GM18907 (cell line): ENCODE data around the gene ALS2CL.

Experiments
- ATAC-seq: cut with Tn5 transposase; IDR thresholded peaks from one replicate; pipeline ENCODE4 v1.9.1; 2021; ENCODE audit warnings: mild to moderate bottlenecking, moderate library complexity; ENCODE audit not compliant: unreplicated experiment

The ALS2CL gene

GRCh38 chr3:46667061-46667621 lies 26.3 kb downstream of the ALS2CL start:
- ATAC-seq: no peak

- ATAC-seq: no peak
Observed at GRCh38 chr3:46666453-46666845, 27.0 kb downstream of the ALS2CL start.

GRCh38 chr3:46665763-46666452 lies 27.6 kb downstream of the ALS2CL start:
- no peak for ATAC-seq

- no peak for ATAC-seq
Observed at GRCh38 chr3:46664971-46665762, 28.3 kb downstream of the ALS2CL start.

GRCh38 chr3:46664188-46664970 lies 29.1 kb downstream of the ALS2CL start:
- ATAC-seq: no peak

- no peak for ATAC-seq
Observed at GRCh38 chr3:46663591-46664135, 29.8 kb downstream of the ALS2CL start.

- no peak for ATAC-seq
Observed at GRCh38 chr3:46662771-46663551, 30.5 kb downstream of the ALS2CL start.

GRCh38 chr3:46661776-46662766 lies 31.4 kb downstream of the ALS2CL start:
- ATAC-seq: no peak

- ATAC-seq: no peak
Observed at GRCh38 chr3:46660543-46661523, 32.6 kb downstream of the ALS2CL start.

- ATAC-seq: no peak
Observed at GRCh38 chr3:46660003-46660402, 33.5 kb downstream of the ALS2CL start.

- ATAC-seq: no peak
Observed at GRCh38 chr3:46659285-46659684, 34.2 kb downstream of the ALS2CL start.

GRCh38 chr3:46656778-46657556 lies 36.5 kb downstream of the ALS2CL start:
- ATAC-seq: no peak

- no peak for ATAC-seq
Observed at GRCh38 chr3:46655271-46655670, 38.2 kb downstream of the ALS2CL start.

GRCh38 chr3:46651084-46651483 lies 42.4 kb downstream of the ALS2CL start:
- no peak for ATAC-seq

- ATAC-seq: no peak
Observed at GRCh38 chr3:46649436-46649835, 44.0 kb downstream of the ALS2CL start.

GRCh38 chr3:46648096-46648495 lies 45.4 kb downstream of the ALS2CL start:
- ATAC-seq: no peak

GRCh38 chr3:46646700-46647099 lies 46.8 kb downstream of the ALS2CL start:
- no peak for ATAC-seq
